KOPT-K1 (cell line): Measurements from ENCODE around the gene SLITRK2.

Source experiments
- H3K27ac ChIP-seq: fragments of 200-600 bp; sonication (generic); 2 replicates; pipeline ENCODE4 v1.5.1; 2016; ENCODE audit warnings: antibody characterized with exemption, mild to moderate bottlenecking, low read depth, low read length; ENCODE audit not compliant: poor library complexity, severe bottlenecking
- H3K36me3 ChIP-seq: fragments of 200-600 bp; sonication (generic); 2 replicates; pipeline ENCODE4 v1.5.1; 2017; ENCODE audit warnings: antibody characterized with exemption, mild to moderate bottlenecking, low read length, moderate library complexity; ENCODE audit not compliant: insufficient read depth
- H3K9me3 ChIP-seq: fragments of 200-600 bp; sonication (generic); 2 replicates; pipeline ENCODE4 v1.5.1; 2017; ENCODE audit warnings: antibody characterized with exemption, low read length, mild to moderate bottlenecking; ENCODE audit not compliant: insufficient read depth, poor library complexity, severe bottlenecking

SLITRK2 gene, protein sequence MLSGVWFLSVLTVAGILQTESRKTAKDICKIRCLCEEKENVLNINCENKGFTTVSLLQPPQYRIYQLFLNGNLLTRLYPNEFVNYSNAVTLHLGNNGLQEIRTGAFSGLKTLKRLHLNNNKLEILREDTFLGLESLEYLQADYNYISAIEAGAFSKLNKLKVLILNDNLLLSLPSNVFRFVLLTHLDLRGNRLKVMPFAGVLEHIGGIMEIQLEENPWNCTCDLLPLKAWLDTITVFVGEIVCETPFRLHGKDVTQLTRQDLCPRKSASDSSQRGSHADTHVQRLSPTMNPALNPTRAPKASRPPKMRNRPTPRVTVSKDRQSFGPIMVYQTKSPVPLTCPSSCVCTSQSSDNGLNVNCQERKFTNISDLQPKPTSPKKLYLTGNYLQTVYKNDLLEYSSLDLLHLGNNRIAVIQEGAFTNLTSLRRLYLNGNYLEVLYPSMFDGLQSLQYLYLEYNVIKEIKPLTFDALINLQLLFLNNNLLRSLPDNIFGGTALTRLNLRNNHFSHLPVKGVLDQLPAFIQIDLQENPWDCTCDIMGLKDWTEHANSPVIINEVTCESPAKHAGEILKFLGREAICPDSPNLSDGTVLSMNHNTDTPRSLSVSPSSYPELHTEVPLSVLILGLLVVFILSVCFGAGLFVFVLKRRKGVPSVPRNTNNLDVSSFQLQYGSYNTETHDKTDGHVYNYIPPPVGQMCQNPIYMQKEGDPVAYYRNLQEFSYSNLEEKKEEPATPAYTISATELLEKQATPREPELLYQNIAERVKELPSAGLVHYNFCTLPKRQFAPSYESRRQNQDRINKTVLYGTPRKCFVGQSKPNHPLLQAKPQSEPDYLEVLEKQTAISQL

DNA sequence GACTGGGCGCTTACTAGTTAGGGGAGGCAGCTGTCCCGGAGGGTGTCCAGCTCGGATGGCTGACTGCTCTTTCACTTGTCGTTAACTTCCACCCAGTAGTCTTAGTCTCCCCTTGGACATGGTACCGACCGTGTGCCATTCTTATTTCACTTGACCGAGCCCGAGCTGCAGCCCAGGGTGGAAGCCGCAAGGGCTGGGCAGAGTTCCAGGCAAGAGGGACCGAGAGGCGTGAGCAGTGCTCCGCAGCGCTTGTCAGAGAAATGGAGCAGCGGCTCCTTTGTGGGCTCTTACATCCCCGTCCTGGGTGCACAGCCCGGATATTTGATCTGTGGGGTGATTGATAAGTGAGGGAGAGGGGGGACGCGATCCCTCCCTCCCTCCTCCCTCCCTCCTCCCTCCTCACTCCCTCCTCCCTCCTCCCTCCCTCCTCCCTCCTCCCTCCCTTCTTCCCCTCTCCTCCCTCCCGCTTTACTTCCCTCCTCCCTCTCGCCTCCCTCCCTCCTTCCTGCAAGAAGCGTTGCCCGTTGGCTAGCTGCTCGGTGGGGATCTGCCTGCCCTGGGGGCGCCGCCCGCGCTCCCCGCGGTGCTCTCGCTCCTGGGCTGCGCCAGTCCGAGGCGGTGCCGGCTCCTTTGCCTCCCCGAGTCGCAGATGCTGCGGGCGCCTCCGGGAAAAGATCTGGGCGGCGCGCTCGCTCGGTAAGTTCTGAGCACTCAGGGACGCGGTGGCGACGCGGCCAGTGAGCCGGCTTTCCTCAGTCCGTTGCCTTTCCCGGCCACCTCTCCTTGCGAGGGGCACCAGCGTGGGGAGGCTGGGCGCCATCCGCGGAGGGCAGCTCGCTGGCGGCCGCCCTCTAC is at the start of gene SLITRK2:
TSS of gene SLITRK2 (plus strand) at position 499 of the 855 bp plus-strand sequence. CDS start 4,597 bp downstream, outside the sequence.
- no peaks in the 10 kb centered on the region for H3K36me3 ChIP-seq

DNA sequence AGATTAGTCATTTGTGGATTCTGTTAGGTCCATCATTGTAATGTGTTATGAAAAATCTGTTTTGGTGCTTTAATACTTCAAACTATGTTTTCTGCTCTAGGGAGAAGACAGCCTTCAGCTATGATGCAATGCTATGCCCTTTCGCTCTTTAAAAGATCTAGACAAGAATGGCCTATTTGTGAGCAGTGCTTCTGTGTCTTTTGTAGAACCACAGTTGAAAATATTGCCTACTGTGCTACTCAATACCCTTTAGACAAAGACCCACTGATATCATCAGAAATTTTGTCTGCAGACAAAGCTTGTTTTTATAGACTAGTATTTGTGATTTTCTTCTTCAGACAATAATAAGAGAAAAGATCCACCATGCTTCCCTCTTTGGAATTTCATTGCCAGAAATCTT is 44.6 kb upstream of the SLITRK2 start:
- Histone ChIP-seq H3K36me3 (no peaks in the 10 kb centered on the region), H3K9me3 (no peaks in the 10 kb centered on the region), H3K27ac (no peak overlapping the region)

More for the DNA sequence above, at the start of gene SLITRK2:
- no peaks in the 10 kb centered on the region for H3K9me3 ChIP-seq
- no peak within 1 kb of the TSS for H3K27ac ChIP-seq

DNA sequence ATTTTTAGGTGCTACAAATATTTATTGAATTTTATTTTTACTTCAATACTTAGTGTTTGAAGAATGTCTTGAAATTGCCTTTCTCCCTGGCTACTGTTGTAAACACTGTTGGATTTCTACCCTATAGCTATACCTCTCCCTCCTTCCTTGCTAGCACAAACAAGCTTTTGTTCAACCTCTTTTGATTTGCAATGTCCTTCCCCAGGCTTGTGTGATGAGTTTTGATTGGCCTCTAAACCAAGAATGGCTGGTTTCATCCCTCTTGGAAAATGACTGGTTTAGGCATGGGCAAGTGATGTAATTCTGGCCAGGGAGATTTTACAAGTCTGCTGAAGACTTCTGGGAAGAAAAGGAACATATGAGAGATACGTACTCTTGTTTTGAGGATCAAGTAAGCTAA is 25.3 kb upstream of the SLITRK2 start:
- Histone ChIP-seq H3K27ac (no peak overlapping the region), H3K36me3 (no peaks in the 10 kb centered on the region), H3K9me3 (no peaks in the 10 kb centered on the region)

DNA sequence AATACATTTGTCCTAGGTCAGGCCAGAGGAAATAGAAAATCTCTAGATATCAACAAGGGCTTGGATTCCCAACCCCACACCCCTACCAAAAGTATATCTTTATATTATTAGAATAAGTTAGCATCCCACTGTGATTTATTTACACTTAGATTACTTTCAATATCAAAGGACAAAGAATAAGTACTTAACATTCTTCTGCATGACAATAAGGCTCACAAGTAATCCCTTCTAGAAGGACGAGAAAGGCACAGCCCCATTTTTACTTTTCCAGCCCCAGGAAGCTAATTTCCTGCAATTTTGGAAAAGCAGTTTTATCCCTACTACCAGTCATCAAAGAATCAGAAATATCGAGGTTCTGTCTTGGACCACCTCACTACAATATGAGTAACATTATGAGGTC is 14.1 kb upstream of the SLITRK2 start:
- Histone ChIP-seq H3K27ac (no peak overlapping the region), H3K36me3 (no peaks in the 10 kb centered on the region), H3K9me3 (no peaks in the 10 kb centered on the region)

DNA sequence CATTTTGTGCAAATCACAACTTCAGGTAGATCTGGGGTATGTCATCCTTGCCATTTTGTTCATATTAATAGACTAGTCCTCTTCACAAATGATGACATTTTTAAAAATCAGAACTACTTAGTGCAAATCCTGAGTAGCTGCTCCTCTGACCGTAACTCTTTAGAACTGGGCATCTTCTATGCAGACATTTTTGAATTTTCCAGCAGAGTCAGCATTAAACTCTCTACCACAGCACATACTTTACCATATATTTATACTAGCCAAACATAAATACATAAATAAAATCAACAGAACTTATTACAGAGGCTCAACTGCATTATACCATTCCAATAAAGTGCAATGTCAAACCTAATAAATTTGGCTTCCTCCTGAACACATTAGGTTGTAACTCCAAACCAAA is 4.5 kb upstream of the SLITRK2 start:
- H3K36me3 ChIP-seq: no peaks in the 10 kb centered on the region
- no peak overlapping the region for H3K27ac ChIP-seq
- no peaks in the 10 kb centered on the region for H3K9me3 ChIP-seq

DNA sequence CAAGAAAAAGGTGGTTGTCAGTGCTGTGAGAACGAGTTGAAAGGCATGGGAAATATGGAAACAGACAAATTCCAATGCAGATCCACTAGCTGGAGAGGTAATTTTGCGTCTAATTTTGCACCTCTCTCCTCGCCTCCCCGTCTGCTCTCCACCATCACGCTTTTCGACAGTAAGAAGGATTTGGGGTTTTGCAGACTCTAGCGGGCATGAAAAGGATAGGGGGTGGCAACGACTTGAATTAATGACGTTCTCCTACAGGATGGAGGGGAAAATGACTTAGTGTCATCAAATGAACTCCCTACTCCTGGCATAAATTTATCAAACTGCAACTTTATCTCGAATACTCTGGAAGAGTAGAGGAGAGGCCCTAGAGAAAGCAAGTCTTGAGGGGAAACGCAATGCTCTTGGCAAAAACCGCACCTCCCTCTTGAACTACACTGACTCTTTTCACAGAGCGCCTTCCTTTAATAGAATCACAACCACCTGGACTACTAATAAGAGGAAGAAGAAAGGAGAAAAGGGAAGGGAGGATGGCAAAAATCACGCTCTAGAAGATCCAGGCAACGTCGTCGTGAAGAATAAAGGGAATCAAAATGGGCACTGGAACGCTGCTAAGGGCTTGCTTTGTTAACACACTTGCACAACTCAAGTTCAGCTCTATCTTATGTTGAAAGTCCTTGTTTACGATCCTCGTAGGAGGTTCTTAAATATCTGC is 871 bp upstream of the SLITRK2 start:
- Histone ChIP-seq H3K27ac (no peak overlapping the region), H3K9me3 (no peaks in the 10 kb centered on the region), H3K36me3 (no peaks in the 10 kb centered on the region)

DNA sequence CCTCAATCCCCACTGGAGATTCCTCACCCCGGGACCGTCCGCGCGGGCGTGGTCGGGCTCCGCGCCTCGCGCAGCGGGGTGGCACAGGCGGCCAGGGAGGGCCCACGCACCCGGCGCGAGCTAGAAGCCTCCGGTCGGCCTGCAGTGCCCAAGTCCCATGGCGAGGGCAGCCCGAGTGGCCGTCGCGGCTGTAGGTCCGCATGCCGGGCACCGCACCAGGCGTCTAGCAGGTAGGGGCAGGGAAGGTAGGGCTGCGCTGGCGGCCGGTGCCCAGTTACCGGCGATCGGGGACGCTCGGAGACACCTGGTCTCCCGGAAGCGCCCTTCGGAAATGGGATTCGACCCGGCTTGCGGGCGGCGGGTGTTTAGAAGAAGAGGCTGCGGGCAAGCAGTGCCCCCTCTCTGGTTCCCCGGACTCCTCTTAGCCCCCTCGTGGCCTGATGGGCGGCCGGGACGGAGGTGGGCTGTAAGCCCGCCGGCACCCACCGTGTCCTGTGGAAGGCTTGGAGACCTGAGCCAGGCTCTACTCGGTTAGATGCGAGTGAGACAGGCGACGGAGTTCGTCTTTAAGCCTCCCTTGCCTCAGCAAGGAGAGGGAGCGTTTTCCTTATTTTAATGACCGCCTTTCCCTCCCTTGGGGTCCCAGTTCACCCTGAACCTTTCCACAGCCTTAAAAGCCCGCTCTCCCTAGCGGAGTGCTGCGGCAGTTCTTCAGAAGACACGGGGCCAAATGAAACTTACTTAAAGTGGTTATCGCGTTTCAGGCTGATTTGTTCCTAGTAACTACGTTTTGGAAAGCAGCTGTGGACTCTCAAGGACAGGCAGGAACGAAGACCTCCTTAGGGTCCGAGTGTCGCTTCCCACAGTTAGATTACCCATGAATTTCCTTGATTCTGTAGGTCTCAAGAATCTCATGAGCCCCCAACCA is 821 bp downstream of the SLITRK2 start:
- Histone ChIP-seq H3K27ac (no peak overlapping the region), H3K9me3 (no peaks in the 10 kb centered on the region), H3K36me3 (no peaks in the 10 kb centered on the region)

DNA sequence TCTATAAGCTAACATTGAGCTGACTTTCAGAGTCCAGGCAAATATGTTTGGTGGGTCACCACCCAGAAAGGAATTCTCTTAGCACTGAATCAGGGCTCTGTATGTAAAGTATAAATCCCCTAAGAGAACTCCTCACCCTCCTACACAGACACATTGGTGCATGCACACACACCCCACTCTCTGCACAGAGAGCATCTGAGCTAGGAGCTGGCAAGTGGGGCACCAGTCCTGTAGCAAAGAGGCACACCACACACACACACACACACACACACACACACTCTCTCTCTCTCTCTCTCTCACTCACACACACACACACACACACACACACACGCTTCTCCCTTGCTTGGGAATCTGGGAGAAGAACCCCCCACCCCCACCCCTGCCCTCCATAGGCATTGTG is 3.2 kb downstream of the SLITRK2 start:
- no peaks in the 10 kb centered on the region for H3K36me3 ChIP-seq
- H3K9me3 ChIP-seq: no peaks in the 10 kb centered on the region
- no peak overlapping the region for H3K27ac ChIP-seq

DNA sequence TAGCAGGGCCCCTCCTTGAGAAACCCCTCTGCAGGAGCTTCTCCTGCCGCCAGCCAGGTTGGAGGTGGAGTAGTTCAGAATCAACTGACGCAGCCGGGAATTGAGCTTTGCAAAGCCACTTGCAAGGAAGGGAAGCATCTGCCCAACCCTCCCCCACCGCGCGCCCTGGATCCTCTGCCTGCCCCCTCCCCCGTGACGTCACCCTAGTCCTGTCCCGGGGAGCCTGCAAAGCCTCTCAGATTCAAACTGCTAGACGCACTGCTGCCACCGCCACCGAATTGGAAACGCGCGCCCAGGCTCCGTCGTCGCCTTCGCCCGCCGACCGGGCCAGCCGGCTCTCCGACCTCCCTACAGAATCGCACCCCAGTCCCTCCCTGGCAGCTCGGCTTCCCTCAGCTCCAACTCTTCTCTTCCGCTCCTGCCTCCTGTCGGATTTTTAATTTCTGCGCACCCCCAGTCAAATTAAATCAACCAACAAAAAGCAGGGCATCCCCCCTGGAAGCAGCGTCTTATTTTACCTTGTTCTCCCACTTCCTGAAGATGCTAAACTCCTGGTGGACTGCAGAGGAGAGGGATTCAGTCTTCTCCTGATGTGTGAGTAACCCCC is 3.8 kb downstream of the SLITRK2 start:
- no peaks in the 10 kb centered on the region for H3K36me3 ChIP-seq
- H3K27ac ChIP-seq: no peak overlapping the region
- no peaks in the 10 kb centered on the region for H3K9me3 ChIP-seq

DNA sequence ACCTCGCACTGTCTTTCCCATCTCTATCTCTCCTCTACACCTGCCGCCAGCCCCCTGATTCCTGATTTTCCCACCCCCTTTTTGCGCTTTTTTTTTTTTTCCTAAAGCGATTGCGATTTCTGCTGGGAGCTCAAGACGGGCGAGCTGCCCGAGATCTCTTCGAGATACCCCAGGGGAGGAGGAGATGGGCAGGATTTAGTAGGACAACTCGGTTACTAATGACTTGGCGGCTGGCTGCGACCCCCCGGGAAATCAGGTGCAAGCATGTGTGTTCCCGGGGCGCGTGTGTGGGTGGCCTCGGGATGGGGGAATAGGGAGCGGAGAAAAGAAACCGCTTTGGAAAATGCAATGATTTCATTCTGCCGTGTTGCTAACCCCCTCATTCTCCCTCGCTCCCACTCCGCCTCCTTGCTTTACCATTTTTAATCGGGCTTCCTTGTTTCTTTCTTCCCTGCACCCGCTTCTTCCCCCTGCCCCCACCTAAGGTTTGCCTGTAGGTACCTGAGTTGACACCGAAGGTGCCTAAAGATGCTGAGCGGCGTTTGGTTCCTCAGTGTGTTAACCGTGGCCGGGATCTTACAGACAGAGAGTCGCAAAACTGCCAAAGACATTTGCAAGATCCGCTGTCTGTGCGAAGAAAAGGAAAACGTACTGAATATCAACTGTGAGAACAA is 4.4 kb downstream of the SLITRK2 start:
- no peak overlapping the region for H3K27ac ChIP-seq
- no peaks in the 10 kb centered on the region for H3K9me3 ChIP-seq
- no peaks in the 10 kb centered on the region for H3K36me3 ChIP-seq

DNA sequence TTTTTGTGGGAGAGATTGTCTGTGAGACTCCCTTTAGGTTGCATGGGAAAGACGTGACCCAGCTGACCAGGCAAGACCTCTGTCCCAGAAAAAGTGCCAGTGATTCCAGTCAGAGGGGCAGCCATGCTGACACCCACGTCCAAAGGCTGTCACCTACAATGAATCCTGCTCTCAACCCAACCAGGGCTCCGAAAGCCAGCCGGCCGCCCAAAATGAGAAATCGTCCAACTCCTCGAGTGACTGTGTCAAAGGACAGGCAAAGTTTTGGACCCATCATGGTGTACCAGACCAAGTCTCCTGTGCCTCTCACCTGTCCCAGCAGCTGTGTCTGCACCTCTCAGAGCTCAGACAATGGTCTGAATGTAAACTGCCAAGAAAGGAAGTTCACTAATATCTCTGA is 5.5 kb downstream of the SLITRK2 start:
- no peaks in the 10 kb centered on the region for H3K9me3 ChIP-seq
- no peak overlapping the region for H3K27ac ChIP-seq

DNA sequence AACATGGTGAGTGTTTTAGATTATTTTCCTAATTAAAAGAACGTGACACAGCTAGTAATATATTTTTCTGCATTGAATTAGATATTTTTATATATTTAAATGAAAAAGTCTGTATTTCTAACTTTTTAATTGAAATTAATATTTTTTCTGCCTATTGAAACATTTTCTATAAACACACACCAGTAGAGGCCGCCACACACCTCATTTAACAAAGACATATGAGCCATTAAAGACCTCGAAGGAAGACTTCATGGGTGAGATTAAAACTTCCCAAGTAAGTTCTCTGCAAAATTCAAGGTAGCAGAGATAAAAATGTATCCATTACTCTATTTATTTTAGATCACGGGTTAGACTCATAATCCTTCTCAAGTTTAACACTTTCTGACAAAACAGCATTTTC is 8.3 kb downstream of the SLITRK2 start:
- no peaks in the 10 kb centered on the region for H3K36me3 ChIP-seq
- no peak overlapping the region for H3K27ac ChIP-seq
- no peaks in the 10 kb centered on the region for H3K9me3 ChIP-seq

More for the DNA sequence above, 5.5 kb downstream of the SLITRK2 start:
- H3K36me3 ChIP-seq: no peaks in the 10 kb centered on the region

DNA sequence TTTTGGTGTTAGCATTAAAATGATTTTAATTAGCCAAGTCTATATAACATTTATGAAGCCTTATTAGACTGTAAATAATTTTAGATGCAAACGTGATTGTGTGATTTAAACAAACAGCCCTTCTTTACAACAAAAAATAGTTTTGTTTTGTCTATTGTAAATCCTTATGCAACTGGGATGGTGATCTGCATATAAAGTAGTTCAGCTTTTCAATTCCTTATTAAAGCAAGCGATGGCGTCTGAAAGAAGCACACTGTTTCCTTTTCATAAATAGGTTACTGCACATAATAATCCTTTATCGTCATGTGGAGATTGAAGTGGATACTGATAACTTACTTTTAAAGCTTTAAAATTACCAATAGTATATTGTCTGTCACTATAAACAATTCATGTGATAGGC is 8.8 kb downstream of the SLITRK2 start:
- H3K27ac ChIP-seq: no peak overlapping the region
- no peaks in the 10 kb centered on the region for H3K9me3 ChIP-seq
- no peaks in the 10 kb centered on the region for H3K36me3 ChIP-seq
